HG02610 (cell line): ENCODE data around the gene EPHA8.

ENCODE experiments used
- ATAC-seq: cut with Tn5 transposase; IDR thresholded peaks from one replicate; pipeline ENCODE4 v1.9.1; 2021; ENCODE audit warnings: mild to moderate bottlenecking, moderate library complexity; ENCODE audit not compliant: unreplicated experiment

EPHA8 gene

DNA sequence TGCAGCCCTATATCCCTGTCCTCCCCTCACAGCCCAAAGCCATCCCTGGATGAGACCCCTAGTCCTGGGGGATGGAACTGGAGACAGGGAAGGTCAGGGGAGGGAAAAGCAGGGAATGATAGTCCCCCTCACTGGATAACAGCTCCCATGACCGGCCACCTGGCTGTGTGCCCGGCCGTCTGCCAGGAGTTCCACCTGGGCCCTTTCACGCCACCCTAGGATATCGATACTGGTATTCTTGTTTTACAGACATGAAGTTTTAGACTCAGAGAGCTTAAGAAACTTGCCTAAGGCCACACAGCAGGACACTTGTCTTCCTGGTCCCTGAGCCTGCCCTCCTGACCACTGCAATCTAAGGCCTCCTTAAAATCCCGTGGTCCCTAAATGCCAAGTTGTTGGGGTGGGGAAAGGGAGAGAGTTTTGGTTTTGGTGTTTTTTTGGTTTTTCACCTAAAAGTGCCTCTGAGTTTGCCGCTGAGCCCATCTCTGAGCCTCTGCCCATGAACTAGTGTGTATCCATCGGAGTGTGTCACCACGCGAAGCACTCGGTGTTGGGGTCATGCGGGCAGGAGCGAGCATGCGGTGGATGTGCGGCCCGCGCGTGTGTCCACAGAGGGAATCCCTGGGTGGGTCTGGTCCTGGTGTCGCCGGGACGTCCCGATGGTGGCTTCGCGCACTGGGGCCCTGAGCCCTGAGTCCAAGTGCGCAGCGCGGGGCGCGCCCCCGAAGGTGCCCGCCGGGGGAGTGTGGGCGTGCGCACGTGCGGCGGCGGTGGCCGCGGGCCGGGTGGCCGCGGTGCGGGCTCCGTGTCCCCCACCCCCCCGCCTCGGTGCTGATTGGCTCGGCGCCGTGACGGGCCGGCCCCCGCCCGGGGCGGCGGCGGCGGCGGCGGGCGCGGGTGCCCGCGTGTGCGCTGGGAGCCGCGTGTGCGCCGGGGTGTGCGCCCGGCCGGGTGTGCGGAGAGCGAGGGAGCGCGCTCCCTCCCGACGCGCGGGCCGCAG lies at the start of gene EPHA8:
TSS of gene EPHA8 (plus strand) at position 906 of the 1,000 bp plus-strand sequence. CDS start 147 bp downstream, outside the sequence.
- no peak for ATAC-seq

DNA sequence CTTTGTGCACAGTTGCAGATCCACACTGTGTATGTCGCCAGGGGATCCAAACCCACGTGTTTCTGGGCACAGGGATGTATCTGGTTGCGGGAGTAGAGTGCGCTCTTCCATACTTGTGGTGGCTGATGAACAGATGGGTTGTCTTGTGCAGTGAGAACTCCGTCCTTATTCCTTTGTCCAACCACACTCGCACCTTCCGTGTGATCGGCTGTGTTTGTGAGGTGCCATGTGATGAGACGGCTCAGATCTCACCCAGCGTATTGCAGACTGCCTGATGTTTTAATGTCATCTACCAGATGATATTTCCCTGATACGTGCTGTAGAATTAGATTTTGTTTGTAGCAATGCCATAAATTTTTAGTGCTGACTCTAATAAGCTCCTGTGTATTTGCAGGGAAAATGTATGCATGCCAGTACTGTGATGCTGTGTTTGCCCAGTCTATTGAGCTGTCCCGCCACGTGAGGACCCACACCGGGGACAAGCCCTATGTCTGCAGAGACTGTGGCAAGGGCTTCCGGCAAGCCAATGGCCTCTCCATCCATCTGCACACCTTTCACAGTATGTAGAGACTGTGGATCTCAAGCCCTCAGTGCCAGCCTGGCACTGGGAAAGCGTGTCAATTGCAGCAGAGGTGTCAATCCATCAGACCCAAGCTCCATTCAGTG lies 46.2 kb upstream of the EPHA8 start:
- ATAC-seq = no peak

DNA sequence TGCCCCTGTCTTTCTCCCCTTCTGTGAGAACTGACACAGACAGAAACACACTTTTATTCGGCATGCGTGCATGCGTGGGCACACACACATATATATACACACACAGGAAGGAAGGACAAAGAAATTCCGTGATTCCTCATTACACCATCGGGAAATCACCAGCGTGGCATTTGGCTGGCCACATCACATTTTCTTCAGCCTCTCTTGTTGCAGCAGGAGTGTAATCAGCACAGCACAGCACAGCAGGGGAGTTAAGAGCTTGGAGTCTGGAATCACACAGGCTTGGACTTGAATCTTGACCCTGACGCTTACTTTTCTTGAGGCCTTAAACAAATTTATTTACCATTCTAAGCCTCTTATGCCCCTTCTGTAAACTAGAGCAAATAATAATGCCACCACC lies 45.3 kb upstream of the EPHA8 start:
- ATAC-seq = no peak

DNA sequence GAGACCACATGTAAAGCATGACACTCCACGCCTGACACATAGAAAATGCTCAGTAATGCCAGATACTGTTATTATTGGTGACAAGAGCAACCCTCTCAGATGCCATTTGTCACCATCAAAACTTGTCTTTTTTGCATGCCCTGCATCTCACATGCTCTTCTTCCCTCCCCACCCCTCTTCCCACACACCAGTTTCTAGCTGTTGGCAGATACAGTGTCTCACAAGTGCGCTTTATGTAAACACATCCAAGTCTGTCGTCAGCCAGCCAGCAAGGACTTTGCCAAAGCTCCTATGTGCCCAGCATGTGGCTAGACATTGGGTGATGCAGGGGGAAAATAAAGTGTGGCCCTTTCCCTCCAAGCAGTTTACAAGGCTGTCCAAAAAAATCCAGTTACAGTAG lies 44.9 kb upstream of the EPHA8 start:
- ATAC-seq = no peak

DNA sequence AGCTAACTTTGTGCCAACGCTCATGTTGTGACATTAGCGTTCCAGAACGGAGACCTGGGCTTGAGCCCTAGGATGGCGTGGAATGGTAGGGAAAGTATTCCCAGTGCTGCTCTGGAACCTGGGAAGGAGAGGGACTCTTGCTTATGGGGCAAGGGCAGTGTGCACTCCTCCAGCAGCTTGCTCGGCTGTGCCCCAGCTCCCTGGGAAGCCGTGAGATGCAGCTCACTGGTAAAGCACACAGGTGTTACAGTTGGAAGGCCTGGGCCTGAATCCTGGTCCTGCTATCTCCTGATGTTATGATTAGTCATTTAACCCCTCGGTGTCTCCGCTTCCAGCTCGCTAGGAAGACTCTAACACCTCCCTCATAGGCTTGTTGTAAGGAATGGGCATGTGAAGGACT lies 42.4 kb upstream of the EPHA8 start:
- ATAC-seq = no peak

DNA sequence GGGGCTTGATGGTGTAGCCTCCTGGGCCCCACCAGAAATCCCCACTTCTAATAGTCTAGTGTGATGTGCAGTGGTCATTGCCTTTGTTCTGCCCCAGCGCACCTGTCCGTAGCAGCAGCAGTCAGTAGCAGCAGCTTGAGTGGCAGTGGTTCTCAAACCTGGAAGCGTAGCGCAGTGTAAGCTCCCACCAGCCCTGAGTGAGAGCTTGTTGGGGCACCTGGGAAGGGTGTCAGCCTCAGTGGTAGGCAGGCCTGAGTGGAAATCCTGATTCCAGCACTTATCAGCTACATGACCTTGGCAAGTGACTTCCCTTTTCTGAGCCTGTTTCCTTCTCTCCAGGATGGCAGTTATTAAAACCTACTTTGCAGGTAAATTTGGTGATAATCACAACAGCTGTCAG lies 41.6 kb upstream of the EPHA8 start:
- no peak for ATAC-seq

DNA sequence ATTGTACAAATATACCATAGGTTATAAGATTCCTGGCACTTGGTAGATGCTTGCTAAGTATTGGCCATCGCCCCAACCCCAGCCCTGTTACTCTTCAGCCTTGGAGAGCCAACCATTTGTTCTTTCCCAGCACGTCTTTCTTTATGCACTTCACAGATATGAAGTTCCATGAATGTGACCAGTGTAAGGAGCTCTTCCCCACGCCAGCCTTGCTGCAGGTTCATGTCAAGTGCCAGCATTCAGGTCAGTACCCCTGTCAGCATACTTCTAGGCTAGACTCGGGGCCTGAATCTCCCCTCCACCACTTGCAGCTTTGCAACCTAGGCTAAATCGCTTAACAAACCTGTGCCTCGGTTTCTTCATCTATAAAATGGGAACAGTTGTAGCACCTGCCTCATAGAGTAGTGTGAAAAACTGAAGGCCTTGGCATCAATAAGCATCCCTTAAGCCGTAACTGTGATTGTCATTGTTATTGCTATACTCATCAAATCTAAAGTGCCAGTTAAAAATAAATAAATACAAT lies 41.0 kb upstream of the EPHA8 start:
- no peak for ATAC-seq

DNA sequence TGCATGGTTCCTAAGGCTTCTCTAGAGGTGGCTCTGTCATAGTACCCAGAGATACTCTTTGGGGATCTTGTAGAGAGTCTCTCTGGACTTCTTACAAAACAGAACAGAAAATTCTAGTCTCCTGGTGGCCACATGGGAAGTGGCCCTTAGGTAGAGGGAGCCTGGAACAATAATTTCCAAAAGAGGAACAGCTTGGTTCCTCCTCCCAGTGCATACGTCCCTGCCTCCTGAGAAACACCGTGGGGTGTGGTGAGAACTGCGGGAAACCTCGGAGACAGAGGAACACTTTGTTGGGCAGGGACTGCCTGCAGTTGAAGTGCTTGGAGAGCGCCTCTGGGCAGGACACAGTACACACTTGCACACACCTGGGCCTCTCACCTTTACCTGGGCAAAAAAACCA lies 38.8 kb upstream of the EPHA8 start:
- no peak for ATAC-seq

DNA sequence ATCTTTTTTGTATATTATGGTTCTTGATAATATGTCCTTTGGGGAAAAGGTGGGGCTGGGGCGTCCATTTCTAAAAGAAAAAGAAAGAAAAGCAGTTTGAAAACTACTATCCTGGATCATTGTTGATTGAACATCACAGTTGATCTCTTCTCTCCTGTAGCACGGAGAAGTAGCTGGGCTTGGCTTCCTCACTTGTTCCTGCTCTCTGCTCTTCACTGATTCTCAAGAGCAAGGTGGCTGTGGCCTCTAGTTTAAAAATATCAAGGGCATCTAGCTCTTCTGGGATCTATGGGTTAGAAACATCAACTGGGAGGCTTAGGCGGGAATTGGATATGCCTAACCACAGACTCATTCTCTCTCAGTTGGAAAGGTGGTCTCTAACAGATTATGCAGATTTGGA lies 38.1 kb upstream of the EPHA8 start:
- ATAC-seq = no peak

DNA sequence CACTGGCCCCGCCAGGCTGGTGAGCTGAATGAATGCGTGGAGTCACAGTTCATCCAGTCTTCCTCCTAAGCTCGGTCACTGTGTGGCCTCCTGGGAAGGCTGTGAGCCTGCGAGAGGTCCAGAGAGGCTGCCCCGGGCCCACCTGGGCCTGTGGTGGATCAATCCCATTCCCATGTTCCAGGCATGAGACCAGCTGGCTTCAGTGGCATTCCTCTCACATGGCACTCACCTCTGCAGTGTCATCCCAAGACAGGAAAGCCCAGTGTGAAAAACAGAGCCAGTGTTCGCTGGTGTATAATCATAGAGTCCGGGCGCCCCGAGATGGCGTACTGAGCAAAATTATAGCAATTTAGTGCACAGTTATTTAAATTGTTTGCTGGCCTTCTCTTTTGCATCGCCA lies 37.6 kb upstream of the EPHA8 start:
- ATAC-seq = no peak

DNA sequence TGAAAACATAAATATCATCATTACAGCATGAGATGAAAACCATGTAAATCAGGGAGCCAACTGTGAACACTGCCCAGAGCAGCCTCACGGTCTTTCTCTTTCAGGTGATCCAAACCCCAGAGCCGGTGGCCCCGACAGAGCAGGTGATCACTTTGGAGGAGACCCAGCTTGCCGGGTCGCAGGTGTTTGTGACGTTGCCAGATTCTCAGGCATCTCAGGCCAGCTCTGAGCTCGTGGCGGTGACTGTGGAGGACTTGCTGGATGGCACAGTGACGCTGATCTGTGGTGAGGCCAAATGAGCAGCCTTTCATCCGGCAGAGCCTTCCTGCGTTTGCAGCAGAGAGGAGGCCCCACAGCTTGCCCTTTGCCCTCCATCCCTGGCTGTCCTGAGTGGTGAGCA lies 37.2 kb upstream of the EPHA8 start:
- no peak for ATAC-seq

DNA sequence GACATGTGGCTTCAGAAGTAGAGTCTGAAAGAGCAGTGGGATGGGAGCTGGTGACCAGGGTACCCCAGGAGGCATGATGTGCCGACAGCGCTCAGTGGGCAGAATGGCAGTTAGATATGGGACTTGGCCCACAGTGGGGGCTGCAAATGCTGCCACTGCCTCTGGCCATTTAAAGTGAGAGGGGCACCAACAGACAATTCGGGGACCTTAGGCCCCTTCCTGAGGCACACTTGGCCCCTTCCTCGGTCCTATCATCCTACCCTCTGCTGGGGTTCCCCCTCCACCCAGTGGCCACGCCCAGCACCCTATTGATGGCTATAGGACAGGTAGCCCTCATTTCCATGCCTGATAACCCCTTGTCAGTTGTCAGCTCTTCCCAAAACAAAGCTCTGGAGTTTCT lies 36.6 kb upstream of the EPHA8 start:
- ATAC-seq = no peak

DNA sequence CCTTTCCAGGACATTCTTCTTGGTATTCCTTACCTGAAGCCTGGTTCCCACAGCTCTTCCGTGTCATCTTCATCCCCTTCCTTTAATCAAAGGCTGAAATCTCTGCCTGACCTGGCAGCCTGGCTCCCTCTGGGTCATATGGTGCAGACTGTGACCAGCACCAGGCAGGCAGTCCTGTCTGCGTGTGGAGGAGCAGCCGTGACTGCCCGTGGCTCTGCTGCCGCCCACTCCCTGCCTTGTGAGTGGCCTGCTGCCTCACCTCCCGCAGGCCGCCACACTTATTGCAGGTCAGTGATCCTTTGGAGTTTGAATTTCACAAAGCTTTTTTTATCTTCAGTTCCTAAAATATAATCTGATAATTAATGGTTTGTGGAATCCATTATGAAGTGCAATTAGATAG lies 36.2 kb upstream of the EPHA8 start:
- no peak for ATAC-seq

DNA sequence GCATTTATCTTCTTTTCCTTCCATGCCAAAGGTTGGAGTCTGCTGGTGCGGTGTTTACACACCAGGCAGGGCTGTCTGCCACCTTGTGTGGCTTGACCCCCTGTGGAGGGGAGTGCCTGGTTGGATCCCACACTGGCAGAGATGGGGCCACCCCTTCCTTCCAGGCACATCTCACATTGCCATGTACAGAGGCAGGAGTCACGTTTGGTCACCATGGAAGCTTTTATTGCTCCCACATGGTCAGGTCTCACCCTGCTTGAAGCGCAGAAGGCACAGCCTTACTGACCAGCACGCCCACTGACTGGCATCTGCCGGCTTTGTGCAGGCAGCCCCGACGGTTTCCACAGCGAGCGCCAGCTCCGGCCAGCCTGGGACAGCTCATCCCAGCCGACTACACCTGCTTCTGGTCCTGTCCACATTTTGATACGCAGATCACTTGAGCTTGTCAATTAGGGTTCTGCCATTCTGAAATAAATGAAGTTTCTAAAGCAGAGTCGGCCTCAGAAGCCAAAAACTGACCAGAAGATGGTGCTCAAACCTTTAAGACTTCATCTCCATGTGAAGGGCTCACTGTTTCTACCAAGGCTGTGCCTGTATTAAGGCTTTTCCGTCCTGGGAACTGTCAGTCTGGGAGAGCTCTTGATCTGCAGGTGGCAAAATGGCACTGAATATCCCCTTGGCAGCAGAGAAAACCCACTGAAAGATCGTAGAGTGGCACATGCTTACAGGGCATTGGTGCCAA lies 35.6 kb upstream of the EPHA8 start:
- no peak for ATAC-seq

DNA sequence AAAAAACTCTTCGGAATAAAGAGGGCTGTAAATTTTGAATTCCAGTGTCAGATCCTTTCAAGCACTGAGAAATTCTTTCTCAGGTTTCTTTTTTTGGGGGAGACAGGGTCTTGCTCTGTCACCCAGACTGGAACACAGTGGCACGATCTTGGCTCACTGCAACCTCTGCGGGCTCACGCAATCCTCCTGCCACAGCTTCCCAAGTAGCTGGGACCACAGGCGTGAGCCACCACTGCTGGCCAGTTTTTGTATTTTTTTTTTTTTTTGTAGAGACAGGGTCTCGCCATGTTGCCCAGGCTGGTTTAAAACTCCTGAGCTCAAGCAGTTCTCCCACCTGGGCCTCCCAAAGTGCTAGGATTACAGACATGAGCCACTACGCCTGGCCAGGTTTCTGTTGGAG lies 34.8 kb upstream of the EPHA8 start:
- ATAC-seq = no peak

DNA sequence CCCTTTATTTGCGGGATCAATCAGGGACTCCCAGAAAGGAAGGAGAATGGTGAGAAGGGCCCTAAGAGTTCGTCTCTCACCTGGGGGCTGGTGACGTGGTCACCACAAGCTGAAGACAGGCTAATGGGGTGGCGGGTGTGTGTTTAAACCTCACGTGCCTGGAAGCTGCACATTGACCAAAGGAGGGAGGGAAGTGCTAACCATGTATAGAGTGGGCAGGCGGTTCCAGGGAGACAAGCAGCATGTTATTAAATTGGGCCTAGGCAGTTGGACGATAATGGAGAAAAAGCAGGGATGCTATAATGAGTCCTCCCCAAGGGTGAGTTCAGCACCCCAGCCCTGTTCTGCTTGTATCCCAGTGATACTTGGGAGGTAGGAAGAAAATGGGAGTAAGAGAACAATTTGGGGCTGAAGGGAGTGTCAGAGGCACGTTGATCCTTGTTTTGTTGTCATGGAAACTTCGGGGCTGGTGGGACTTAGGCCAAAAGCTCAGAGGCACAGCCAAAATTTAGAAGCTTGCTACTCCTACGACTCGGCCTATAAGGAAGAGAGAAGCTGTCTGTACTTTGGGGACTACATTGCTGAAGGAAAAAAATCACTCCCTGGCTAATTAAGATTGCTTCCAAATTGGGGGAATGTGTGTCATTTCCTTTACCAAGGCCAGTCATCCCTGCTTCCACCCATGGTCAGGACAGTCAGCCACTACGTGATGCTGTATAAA lies 33.2 kb upstream of the EPHA8 start:
- no peak for ATAC-seq

DNA sequence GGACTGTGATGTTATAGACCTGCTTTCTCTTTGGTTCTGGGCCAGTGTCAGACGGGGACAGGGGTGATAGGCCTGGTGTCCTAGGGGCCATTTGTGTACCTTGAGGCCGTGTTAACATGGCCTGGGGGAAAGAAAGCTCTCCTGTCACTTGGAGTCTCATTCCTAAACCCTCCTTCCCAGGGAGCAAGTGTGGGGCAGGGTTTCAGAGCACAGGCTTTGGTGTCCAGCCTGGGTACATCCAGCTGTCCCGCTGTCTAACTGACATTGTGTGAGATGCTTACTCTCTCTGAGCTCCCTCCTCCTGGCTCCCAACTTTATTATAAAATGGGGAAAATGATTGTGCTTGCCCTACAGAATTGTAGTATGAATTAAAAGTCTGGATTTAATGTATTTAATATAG lies 32.6 kb upstream of the EPHA8 start:
- no peak for ATAC-seq

DNA sequence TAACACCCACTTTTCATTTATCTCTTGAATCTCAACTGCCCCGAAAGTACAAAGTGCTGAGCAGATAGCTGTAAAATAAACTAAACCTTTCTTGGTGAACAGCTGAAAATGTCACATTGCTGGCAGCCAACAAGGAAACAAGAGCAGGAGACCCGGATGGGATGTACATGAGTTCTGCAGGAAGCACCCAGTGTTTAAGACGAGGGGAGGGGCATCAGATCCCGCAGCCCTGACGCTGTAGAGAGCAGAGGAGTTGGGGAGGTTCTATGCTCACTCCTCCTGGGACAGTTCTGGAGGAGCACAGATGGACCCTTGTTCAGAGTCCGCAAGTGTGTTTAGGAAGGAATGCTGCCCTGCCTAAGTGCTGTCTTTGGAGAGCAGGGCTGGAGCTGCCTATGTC lies 32.0 kb upstream of the EPHA8 start:
- ATAC-seq = no peak

DNA sequence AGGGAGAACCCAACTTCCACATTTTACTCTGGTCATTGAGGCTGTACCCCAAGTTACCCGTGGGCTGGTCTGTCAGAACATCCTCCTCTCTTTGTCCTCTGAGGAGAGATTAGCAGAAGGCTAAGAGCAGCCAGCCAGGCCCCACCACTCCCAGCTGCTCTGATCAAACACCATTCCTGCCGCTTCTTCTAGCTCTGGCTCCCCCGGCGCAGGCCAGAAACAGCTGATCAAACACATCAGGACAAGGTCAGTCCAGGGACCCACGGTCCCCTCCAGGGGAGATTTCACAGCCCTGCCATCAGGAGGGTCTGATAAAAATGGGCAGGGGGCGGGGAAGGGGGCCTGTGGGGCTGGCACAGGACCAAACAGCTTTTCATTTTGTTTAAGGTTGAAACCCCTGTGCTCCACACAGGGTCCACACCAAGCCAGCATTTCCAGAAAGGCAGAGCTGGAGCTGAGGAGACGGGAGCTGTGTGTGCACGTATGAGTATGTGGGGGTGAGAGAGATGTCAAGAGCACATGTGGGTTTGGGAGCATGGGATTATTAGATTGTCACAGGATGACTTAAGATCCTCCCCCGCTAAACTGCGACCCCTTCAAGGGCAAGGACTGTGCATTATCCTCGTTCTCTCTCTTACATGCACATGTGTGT lies 29.9 kb upstream of the EPHA8 start:
- no peak for ATAC-seq

DNA sequence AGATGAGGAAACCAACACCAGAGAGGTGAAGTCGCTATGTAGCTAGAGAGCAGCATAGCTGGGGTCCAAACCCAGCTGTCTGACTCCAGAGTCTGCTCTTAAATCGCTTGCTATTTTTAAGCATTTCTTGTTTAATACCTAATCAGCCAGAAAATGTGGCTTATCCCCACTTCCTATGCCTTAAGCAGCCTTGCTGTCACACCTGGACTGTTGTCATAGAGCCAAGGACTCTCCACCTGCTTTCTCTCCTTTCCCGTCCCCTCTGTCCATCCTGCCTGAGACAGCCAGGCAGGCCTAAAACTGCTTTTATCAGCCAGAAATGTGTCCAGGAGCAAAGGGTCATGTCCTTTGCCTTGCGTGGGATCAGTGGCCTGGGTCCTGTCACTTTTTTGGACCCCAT lies 28.3 kb upstream of the EPHA8 start:
- no peak for ATAC-seq
